HG02973 (cell line): ENCODE data around the gene SGK1.
"Not testable (repeated sequence)": the region's sequence is repeated elsewhere in the genome, so short reads cannot be mapped to it uniquely, and the experiment has no call there.

Experiments
- ATAC-seq: cut with Tn5 transposase; IDR thresholded peaks from one replicate; pipeline ENCODE4 v1.9.1; 2021; ENCODE audit warnings: moderate library complexity; ENCODE audit not compliant: unreplicated experiment

The SGK1 gene

DNA sequence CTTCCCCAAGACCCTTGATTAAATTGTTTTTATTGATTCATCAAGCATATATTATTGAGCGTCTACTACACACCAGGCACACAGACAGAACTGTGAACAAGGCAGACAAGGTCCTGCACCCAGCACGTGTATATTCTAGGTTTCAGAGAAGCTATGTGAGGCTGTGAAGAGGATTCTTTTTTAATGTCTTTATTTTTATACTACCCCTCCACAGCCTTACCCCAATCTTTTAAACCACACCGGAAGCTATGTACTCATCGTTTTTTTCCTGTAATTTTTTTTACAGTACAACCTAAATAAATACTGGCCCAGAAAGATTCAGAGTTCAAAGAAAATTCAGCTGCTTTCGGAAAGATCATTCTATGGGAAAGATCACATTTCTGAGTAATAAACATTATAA lies 10.0 kb downstream of the SGK1 start:
- ATAC-seq = no peak

DNA sequence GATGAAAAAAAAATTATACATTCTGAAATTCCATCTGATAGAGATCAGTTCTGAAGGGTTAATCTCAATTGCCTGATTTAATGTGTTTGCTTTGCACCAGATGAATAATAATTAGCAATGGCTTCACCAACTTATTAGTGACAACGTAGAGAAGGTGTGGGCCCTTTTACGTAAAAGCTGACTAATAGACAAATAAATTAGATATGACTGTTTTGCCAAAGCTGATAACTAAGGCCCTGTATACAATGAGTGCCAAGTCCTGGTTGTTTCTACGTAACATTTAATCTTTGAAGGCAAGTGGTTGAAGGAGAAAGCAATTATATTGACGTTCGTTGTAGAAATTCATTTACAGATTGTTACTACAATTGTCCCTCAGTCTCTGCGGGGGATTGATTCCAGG lies 10.8 kb downstream of the SGK1 start:
- no peak for ATAC-seq

DNA sequence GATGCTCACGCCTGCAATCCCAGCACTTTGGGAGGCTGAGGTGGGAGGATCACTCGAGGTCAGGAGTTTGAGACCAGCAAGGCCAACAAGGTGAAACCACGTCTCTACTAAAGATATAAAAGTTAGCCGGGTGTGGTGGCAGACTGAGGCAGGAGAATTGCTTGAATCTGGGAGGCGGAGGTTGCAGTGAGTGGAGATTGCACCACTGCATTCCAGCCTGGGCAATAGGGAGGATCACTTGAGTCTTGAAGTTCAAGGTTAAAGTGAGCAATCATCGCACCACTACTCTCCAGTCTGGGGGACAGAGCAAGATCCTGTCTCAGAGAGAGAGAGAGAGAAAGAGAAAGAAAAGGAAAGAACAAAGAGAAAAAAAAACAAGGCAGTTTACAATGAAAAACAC lies 13.5 kb downstream of the SGK1 start:
- ATAC-seq = not testable (repeated sequence)

DNA sequence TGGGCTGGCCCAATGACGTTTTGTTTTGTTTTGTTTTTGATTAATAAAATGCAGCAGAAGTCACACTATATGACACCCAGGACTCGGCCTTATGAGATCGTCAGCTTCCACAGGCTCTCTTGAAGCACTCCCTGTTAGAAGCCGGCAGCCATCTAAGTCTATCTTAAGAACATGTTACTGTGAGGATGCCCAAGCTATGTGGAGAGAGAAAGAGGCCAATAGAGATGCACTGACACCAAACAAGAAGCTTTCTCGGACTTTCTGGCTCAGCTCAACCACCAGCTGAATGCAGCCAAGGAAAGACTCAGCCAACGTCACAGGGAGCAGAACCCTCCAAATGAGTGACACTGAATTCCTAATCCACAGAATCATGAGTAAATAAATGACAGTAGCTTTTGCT lies 14.0 kb downstream of the SGK1 start:
- no peak for ATAC-seq

DNA sequence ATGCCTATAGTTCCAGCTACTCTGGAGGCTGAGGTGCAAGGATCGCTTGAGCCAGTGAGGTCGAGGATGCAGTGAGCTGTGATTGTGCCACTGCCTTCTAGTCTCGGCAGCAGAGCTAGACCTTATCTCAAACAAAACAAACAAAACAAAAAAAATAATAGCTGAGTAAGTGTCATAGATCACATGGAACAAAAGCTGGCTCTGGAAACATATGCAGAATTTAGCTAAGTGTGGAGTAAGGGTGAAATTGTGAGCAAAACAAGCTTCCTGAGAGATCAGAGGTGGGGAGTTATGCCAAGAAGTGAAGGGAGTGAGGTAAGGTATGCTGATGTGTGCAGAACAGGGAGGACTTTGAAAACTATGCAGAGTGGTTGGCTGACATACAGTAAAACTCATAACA lies 18.7 kb downstream of the SGK1 start:
- ATAC-seq = no peak

DNA sequence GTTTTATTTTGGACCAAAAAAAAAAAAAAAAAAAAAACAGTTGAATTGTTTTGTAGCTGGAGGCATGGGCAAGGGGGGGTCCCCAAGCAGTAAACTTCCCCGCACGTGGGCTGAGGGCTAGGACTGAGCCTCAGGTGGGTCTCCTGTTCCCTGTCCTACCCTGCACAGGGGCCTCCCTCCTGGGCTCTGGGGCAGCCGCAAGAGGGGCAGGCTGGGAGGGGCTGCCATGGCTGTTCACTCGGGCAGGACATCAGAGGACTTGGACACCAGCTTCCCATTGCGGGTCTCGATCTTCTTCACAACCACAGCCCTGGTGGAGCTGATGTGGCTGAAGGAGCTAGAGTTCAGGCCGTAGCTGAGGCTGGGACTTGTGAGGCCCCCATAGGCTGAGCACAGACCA lies 21.1 kb downstream of the SGK1 start:
- no peak for ATAC-seq

DNA sequence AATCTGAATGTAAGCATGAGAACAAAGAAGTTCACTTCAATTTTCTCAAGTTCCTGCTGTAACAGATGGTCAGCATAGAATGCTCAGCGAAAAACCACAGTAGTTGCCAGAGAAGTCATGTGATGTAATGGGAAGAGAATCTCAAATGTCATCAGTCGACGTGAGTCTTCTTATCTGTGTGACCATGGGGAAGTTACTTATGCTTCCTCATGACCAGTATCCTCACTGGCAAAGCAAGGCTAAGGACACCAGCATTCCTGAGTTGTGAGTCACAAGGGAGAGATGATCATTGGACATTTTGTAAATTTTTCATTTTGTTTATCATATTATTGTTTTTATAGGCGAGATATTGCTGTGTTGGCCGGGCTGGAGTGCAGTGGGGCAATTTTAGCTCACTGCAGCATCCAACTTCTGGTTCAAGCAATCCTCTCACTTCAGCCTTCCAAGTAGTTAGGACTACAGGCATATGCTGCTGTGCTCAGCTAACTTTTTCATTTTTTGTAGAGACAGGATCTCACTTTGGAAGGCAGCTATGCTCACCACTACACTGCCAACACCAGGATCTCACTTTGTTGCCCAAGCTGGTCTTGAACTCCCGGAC lies 21.9 kb downstream of the SGK1 start:
- no peak for ATAC-seq

DNA sequence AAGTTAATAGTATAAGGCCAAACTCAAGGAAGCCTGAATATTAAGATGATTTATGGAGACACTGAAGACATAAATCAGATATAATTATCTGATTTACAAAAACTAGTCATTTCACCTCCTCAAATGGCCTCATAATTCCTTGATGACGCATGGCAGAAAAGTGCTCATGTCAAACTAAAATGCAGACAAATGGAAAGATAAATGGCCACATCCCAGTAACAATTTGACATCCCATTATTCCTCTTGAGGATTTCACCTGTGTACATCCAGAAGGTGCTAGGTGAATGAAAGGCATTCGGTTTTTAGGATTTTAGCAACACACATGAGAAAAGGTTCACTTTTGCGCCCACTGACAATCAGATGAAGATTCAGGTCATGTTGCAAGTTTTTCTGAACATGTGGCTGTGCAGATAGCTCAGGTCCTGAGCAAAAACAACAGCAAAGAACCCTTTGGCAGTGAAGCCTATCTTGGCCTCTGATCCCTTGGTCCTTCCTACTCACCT lies 24.2 kb downstream of the SGK1 start:
- no peak for ATAC-seq

DNA sequence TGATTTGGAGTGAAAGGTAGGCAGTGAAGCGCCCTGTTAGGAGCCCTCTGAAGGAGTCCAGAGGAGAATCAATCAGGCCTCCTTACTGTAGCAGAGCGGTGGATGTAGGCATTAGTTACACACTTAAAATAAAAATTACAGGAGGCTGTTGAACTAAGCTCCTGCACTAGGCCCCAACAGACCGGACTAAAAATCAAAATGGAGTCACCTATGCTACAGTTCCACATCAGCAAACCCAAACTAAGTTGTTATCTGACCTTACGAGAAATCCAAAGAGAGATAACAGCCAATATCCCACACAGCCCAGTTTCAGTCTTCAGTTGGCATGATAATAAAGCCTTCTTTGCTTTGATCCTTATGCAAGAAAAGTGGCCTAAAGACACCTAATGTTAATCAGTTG lies 26.8 kb downstream of the SGK1 start:
- no peak for ATAC-seq

DNA sequence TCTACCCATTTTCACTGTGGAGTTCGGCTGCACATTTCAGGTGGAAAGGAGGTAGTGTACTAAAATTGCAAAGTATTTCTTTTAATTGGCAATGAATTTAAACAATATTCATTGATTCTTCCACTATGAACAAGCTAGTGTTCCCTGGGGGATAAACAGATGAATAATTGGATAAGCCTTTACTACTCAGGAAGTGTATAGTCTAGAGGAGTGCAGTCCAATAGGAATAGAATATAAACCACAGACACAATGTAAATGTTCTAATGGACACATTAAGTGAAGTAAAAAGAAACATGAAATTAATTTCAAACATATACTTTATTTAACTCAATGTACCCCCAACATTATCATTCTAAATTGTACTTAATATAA lies 28.7 kb downstream of the SGK1 start:
- ATAC-seq = no peak

DNA sequence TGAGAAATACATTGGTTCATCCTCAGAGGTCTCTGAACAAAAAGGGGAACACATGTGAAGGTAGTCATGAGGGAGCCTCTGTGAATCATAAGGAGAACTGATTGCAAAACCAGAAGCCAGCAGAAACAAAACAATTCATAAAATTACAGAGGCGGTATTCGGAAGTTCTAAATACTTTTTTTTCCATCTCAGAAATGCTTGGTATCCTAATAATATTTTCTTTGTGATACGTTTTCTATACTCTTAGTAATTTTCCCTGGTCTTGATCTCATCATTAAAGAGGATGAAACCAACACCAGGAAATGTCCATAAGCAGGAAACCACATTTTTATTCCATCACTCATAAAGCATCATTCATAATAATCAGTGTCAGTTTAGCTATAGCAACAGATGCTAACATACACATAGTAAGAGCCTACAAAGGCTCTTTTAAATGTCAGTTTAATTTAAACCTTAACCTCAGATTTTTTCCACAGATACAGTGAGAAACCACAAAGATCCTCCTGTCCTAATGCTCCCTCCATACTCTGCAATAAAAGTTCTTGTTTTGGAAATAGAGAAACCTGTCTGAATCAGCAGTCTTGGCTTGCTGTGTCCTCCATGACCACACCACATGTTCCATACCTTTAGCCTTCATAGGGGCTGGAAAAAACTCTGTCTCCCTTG lies 29.2 kb downstream of the SGK1 start:
- peak; percentile 66 for ATAC-seq

DNA sequence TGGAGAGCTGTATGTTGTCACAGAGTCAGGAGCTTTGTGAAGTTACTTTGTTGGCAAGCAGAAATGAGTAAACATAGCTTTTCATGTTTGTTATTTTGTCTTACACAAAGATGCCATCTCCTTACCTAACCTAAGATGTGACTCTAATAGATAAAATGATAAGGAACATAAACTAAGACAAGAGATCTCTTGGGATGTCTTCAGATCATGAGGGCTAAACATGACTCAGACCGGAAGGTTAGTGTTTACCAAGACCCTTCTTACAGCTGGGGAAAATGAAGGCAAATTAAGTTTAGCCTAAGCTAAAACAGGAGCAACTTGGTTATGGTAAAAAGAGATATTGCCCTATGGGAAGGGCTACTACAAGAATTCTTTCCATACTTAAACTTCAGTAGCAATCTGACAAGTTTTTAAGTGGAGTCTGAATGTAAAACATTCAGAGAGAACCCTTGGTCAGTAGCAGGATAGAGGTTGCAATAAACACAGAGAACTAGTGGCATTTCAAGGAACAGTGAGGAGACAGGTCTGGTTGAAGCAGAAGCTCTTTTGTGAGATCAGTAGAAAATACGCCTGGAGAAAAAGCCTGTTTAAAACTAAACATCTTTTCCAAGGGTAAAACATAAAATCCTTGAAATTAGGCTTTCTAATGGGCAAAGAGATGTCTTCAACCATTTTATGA lies 29.9 kb downstream of the SGK1 start:
- peak; percentile 26 for ATAC-seq

DNA sequence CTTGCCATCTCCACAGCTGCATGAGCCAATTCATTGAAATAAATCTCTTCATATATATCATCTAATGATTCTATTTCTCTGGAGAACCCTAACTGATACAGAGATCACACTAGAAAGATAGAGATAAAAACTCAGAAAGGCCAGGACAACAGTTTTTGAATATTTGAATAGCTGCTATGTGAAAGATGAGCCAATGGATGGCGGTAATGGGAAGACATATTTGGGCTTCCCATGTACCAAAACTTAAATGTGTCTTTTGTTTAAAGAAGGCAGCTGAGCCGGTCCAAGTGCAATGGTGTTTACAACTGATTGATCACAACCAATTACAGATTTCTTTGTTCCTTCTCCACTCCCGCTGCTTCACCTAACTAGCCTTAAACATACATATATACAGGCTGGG lies 35.1 kb downstream of the SGK1 start:
- ATAC-seq = no peak

DNA sequence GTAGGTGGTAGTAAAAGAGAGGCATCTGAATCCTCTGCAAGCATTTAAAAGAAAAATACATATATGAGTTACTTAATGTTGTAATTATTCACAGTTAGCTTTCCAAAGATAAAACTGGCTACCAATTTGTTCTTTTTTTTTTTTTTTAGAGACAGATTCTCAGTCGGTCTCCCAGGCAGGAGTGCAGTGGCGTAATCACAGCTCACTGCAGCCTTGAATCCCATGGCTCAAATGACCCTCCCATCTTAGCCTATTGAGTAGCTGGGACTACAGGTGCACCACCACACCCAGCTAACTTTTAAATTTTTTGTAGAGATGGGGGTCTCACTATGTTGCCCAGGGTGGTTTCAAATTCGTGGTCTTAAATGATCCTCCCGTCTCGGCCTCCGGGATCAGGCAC lies 36.5 kb downstream of the SGK1 start:
- no peak for ATAC-seq

DNA sequence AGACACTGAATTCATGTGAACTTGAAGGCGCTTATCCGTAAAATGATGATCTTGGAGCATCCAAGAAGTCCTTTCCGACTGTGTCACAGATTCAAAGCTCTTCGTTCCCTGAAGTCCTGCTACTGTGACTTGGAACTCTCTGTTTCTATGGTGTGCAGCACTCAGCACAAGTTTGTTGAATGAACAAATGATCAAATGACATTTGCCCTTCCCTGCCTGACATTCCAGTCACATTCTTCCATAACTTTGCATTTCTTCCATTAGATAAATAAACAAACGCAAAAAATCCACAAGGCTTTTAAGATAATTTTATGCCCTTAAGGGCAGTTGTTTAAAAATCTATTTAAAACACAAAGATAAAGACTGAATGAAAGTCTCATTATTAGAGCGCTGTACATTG lies 39.9 kb downstream of the SGK1 start:
- no peak for ATAC-seq

DNA sequence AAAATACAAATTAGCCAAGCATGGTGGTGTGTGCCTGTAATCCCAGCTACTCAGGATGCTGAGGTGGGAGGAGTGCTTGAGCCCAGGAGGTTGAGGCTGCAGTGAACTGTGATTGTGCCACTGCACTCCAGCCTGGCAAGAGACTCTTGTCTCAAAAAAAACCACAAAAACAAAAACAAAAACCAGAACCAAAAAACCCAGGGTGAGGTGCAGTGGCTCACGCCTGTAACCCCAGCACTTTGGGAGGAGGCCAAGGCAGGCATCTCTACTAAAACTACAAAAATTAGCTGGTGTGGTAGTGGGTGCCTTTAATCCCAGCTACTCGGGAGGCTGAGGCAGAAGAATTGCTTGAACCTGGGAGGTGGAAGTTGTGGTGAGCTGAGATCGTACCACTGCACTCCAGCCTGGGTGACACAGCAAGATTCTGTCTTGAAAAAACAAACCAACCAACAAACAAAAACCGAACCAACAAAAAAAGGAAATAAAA lies 41.0 kb downstream of the SGK1 start:
- not testable (repeated sequence) for ATAC-seq

DNA sequence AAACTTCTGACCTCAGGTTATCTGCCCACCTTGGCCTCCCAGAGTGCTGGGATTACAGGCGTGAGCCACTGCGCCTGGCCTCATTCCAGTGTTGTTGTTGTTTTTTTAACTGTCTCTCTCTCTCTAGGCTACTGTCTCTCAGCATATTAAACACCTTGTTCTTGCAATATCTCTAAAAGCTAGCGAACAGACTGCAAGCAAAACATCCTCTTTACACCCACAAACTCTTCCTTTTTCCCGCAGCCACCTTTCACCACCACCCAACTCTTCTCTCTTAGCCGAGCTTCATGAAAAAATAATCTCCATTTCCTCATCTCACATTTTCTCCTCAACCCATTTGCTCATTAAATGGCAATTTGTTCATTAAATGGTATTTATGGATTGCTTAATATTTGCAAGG lies 45.5 kb downstream of the SGK1 start:
- ATAC-seq = no peak

DNA sequence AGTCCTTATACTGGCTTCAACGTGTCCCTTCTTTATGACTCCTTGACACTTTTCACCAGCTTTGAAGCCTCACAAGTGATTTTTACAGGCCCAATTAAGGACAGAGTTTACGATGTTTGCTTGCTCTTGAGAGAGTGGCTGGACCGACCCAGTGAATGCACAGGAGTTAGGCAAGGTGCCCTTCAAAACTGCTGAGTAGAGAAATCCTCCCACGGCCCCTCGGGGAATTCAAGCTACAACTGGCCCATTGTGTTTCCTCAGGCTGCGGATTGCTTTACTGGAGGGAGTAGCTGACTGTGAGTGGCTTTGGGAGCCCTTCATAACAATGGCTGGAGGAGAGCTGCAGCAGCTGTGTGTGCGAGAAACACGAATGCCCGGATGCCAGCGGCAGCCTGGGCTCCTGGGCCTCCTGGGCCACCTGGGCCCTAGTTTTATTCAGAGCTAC lies 50.0 kb downstream of the SGK1 start:
- ATAC-seq = no peak

DNA sequence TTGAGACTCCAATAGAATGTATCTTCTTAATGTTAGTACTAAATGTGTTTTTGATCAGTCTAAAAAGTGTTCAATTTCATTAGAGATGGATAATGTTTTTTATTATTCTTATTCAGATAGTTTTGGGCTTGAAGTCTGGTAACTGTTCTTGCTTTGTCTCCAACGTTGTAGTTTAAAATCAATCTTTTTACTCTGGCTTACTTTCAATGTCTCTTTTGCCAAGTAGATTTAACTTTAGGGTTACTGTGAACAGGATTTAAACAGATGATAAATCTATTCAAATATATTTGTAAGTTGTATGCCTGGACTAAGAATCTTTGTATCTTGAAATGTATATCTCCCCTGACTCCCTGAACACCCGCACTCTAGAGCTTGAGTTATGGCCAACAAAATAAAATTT lies 51.1 kb downstream of the SGK1 start:
- no peak for ATAC-seq

DNA sequence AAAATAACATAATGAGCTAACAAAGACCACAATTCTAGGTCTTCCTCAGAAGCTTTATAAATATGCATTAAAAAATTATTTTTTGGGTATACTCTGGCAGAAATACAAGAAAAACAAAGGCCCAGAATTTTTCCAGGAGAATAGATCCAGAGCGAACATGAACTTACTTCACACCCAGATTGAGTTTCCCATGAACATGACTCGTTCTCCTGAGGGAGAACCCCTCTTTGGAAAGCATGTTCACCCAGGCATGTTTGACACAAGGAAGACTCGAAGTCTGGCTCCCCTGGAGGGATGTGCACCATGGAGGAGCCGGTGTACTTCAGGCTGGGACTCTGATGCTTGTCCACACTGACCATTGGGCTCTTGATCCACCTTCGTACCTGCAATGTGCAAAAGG lies 56.1 kb downstream of the SGK1 start:
- ATAC-seq = no peak

DNA sequence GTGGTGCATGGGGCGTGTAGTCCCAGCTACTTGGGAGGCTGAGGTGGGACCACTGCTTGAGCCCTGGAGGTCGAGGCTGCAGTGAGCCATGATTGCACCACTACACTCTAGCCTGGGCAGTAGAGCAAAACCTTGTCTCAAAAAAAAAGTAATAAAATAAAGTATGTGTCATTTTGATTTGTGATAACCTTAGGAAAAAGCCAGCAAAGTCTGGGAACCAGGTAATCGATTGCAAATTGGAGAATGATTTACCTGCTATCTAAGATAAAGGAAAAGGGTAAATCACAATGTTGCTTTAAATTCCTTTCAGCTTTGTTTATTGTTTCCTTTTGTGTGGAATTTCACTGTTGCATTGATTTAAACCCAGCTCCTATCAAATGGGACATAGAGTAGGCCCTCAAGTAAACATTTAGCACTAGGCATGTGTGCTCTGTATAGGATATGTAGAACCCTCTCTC lies 59.0 kb downstream of the SGK1 start:
- ATAC-seq = no peak

DNA sequence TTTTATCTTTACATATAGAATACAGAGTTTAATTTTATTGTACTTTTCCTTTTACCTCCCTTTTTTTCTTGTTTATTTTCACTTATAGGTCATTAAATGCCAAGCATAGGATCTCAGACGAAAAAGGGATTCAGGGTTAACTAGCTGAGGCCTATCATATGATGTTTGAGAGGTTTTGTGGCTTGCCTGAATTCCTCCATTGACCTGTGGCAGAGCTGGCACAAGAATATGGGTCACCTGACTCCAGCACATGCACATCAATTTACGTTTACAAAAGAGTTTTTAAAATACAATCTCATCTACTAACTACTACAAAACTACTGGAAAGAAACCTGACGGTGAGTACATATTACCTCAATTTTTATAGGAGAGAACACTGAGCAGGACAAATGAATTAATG lies 60.4 kb downstream of the SGK1 start:
- ATAC-seq = no peak
